Esophagus (tissue), 2 donors: ENCODE results near the gene STPG4. TPM values are rescaled to one million over a fixed set of nuclear protein-coding genes. Genes with fewer than 3 reads are reported as not detected.

Experiments
- H3K27ac ChIP-seq, 2 donors: one replicate each; pipeline ENCODE4 v1.5.1; 2013; ENCODE audit warnings: low read depth in 2 of 2, mild to moderate bottlenecking in 2 of 2, inconsistent platforms in 1 of 2, low read length in 1 of 2, moderate library complexity in 1 of 2
- H3K27me3 ChIP-seq, 2 donors: one replicate each; pipeline ENCODE4 v1.6.1; 2013; ENCODE audit warnings: low read length in 2 of 2, control low read depth in 1 of 2, mild to moderate bottlenecking in 1 of 2; ENCODE audit not compliant: insufficient read depth in 2 of 2, control insufficient read depth in 1 of 2
- H3K36me3 ChIP-seq, 2 donors: one replicate each; pipeline ENCODE4 v1.6.1; 2013; ENCODE audit warnings: low read length in 1 of 2; ENCODE audit not compliant: control insufficient read depth in 2 of 2, insufficient read depth in 2 of 2
- H3K4me1 ChIP-seq, 2 donors: one replicate each; pipeline ENCODE4 v1.6.1; 2013; ENCODE audit warnings: low read length in 1 of 2; ENCODE audit not compliant: control insufficient read depth in 2 of 2, insufficient read depth in 2 of 2
- H3K4me3 ChIP-seq, 2 donors: one replicate each; pipeline ENCODE4 v1.5.1; 2013; ENCODE audit warnings: low read length in 2 of 2, mild to moderate bottlenecking in 2 of 2, low read depth in 1 of 2, moderate library complexity in 1 of 2
- H3K9me3 ChIP-seq, 2 donors: one replicate each; pipeline ENCODE4 v1.6.1; 2013; ENCODE audit warnings: mild to moderate bottlenecking in 2 of 2, low read depth in 1 of 2, low read length in 1 of 2, moderate library complexity in 1 of 2; ENCODE audit not compliant: control insufficient read depth in 2 of 2, insufficient read depth in 1 of 2
- WGBS, 2 donors: extraction: QIAGEN DNeasy Blood & Tissue Kit; methylation state at CpG; one replicate each; pipeline ENCODE4 v1.1.7; 2013; 5-methylcytosine and 5-hydroxymethylcytosine counted together
- polyA plus RNA-seq, 2 donors: library from polyadenylated mRNA; stranded (reverse); fragments of 200-250 nt; gene quantifications; one replicate each; pipeline ENCODE4 v1.2.3, GENCODE V29; 2013
- donor health status: healthy with polysubstance abuse.
- donor health status: Bipolar disorder and iron deficiency.

STPG4 gene
- polyA plus RNA-seq, 2 donors = not detected

- Histone ChIP-seq H3K27ac (peak overlapping the region; percentile 25 to 57), H3K4me1 (peaks cover 10 to 29% of the 10 kb centered on the region in 2 donors), H3K27me3 (no peaks in the 10 kb centered on the region), H3K4me3 (no peak overlapping the region), H3K36me3 (peaks cover 4 to 5% of the 10 kb centered on the region in 2 donors), H3K9me3 (no peaks in the 10 kb centered on the region)
- 68 to 71% methylated on average over 12 of the region's 12 CpGs for WGBS, 2 donors
These were observed 78.3 kb downstream of the STPG4 start for GRCh38 chr2:47076586-47077441.

DNA sequence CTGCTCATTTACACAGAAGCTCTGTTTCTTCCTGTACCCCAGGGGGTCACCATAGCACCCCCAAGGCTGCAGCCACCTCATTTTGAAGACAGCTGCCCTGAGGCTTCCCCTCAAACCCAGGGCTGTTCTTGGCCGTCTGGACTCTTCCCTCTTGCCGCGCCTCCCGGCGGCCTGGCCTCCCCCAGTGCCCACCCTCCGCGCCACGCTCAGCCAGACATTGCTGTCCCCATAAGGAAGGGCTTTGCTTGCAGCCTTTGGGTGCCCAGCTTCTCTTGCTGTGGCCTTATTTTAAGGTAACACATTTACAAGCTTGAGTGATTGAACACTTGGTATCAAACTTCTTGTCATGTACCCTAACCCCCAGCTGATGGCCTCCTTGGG is 79.0 kb downstream of the STPG4 start:
- peaks cover 12 to 30% of the 10 kb centered on the region in 2 donors for H3K4me1 ChIP-seq
- 95 to 97% methylated on average over 8 of the region's 8 CpGs for WGBS, 2 donors

GRCh38 chr2:47075361-47076125 is 79.6 kb downstream of the STPG4 start:
- H3K36me3 ChIP-seq = peaks cover 4 to 10% of the 10 kb centered on the region in 2 donors
- peak overlapping the region in 1 of 2 donors; percentile 42 for H3K27ac ChIP-seq
- 78 to 80% methylated on average over 6 of the region's 6 CpGs for WGBS, 2 donors

More for the DNA sequence above, 79.0 kb downstream of the STPG4 start:
- H3K27ac ChIP-seq = peak overlapping the region in 1 of 2 donors; percentile 25
- peaks cover 4 to 5% of the 10 kb centered on the region in 2 donors for H3K36me3 ChIP-seq
- no peaks in the 10 kb centered on the region for H3K27me3 ChIP-seq
- no peaks in the 10 kb centered on the region for H3K9me3 ChIP-seq
- no peak overlapping the region for H3K4me3 ChIP-seq

GRCh38 chr2:47074691-47075090 is 80.4 kb downstream of the STPG4 start:
- 93 to 94% methylated on average over 4 of the region's 4 CpGs for WGBS, 2 donors
- H3K27me3 ChIP-seq = no peaks in the 10 kb centered on the region
- H3K27ac ChIP-seq = no peak overlapping the region
- H3K4me3 ChIP-seq = no peak overlapping the region
- H3K9me3 ChIP-seq = no peaks in the 10 kb centered on the region
- peaks cover 23 to 37% of the 10 kb centered on the region in 2 donors for H3K4me1 ChIP-seq
- peaks cover 4 to 10% of the 10 kb centered on the region in 2 donors for H3K36me3 ChIP-seq

More at GRCh38 chr2:47075361-47076125, 79.6 kb downstream of the STPG4 start:
- H3K4me1 ChIP-seq = peaks cover 15 to 34% of the 10 kb centered on the region in 2 donors
- no peaks in the 10 kb centered on the region for H3K27me3 ChIP-seq
- H3K4me3 ChIP-seq = no peak overlapping the region
- H3K9me3 ChIP-seq = no peaks in the 10 kb centered on the region

- Histone ChIP-seq H3K4me3 (no peak overlapping the region), H3K27me3 (no peaks in the 10 kb centered on the region), H3K27ac (peak overlapping the region; percentile 82 to 86), H3K9me3 (no peaks in the 10 kb centered on the region), H3K36me3 (peaks cover 4 to 10% of the 10 kb centered on the region in 2 donors), H3K4me1 (peaks cover 33 to 44% of the 10 kb centered on the region in 2 donors)
- WGBS, 2 donors = 50 to 55% methylated on average over 15 to 16 of the region's 16 CpGs
These were observed 81.5 kb downstream of the STPG4 start for GRCh38 chr2:47073641-47074040.

DNA sequence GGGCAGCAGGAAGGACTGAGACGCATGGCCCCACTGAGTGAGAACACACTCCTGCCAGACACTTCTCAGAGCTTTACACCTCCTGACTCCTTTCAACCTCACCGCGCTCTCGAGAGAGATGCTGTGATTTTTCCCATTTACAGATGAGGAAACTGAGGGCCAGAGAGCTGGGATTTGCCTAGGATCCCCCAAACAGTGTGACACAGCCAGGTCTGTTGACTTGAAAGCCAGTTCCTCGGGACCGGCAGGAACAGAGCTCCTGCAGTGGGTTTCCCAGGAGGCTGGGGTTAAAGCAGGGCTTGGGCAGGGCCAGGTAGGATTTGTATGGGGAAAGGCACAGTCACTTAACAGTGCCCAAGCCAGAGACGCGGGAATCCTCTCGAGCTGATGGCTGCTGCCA is 81.9 kb downstream of the STPG4 start:
- Histone ChIP-seq H3K27me3 (no peaks in the 10 kb centered on the region), H3K27ac (peak overlapping the region; percentile 82 to 86), H3K4me1 (peaks cover 37 to 44% of the 10 kb centered on the region in 2 donors), H3K36me3 (peaks cover 4 to 10% of the 10 kb centered on the region in 2 donors), H3K4me3 (no peak overlapping the region), H3K9me3 (no peaks in the 10 kb centered on the region)
- WGBS, 2 donors = 84 to 89% methylated on average over 9 of the region's 9 CpGs

DNA sequence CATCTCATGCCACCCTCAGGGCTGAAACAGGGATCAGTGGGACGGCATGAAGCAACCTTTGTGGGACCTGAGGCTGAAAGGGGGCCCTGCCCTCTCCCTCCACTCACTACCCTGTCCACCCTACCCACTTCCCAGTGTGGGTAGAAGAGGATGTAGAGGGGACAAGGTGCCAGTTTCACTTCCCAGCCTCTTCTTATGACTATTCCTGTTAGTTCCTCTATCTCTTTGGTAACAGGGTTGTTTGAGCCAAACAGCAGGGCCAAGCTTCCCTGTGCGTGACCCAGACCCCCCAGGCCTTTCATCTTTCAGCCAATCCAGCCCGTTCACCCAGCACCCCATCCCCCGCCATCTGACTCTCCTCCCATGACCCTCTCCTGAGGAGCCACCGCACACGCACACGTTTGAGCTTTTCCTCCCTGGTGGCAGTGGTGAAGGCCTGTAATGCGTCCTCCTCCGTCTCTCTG is 82.3 kb downstream of the STPG4 start:
- WGBS, 2 donors = 68 to 74% methylated on average over 9 of the region's 9 CpGs
- Histone ChIP-seq H3K36me3 (peaks cover 4 to 12% of the 10 kb centered on the region in 2 donors), H3K4me1 (peaks cover 38 to 48% of the 10 kb centered on the region in 2 donors), H3K27ac (peak overlapping the region; percentile 82 to 86), H3K9me3 (no peaks in the 10 kb centered on the region), H3K4me3 (no peak overlapping the region), H3K27me3 (no peaks in the 10 kb centered on the region)

DNA sequence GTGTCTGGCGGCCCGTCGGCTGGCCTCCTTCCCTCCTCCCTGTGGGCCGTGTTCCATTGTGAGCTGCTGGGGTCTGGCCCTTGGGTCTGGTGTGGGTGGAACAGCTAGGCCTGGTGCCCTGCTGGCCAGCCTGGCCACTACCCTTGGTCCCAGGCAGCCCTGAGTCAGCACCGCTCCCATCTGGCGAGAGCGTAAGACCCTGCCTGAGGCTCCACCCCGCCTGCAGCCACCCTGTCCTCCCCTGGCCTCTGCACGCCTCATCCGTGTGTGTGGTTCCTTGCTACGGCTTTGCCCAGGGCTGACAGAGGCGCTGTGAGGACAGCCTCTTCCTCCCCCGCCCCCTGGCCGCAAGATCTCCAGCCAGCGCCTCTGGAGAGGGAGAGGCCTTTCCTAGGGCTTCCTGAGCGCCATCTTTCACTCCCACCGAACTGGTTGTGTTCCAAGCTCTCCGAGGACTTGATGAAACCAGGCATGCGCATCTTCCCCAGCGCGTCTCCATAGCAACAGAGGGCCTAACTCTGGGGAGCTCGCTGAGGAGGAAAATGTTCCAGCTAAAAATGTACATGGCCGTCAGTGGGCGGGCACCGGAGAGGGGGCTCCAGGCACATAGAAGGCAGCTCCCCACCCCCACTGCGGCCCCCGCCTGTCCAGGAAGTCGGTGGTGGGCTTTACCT is 83.0 kb downstream of the STPG4 start:
- H3K9me3 ChIP-seq = no peaks in the 10 kb centered on the region
- H3K4me1 ChIP-seq = peaks cover 38 to 50% of the 10 kb centered on the region in 2 donors
- 69 to 76% methylated on average over 28 of the region's 28 CpGs for WGBS, 2 donors
- no peak overlapping the region for H3K4me3 ChIP-seq
- no peaks in the 10 kb centered on the region for H3K27me3 ChIP-seq
- H3K27ac ChIP-seq = peak overlapping the region; percentile 82 to 86
- H3K36me3 ChIP-seq = peaks cover 4 to 13% of the 10 kb centered on the region in 2 donors
